GM21723 (cell line): ENCODE results near the gene ETV2.
"Not testable (repeated sequence)": the region's sequence is repeated elsewhere in the genome, so short reads cannot be mapped to it uniquely, and the experiment has no call there.

ENCODE experiments used
- ATAC-seq: cut with Tn5 transposase; IDR thresholded peaks from one replicate; pipeline ENCODE4 v1.9.1; 2021; ENCODE audit warnings: mild to moderate bottlenecking, moderate library complexity; ENCODE audit not compliant: unreplicated experiment

Gene ETV2

DNA sequence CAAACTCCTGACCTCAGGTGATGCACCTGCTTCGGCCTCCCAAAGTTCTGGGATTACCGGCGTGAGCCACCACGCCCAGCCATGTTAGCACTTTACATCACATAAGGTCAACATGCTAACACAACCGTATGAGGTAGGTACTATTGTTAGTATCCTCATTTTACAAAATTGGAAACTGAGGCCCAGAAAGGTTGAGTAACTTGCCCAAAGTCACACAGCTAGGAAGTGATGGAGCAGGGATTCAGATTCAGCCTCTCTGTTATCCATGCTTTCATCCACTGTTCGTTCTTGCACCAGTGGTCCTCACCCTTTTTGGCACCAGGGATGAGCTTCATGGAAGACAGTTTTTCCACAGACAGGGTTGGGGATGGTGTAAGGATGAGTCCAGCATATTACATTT is 15.2 kb downstream of the ETV2 start:
- ATAC-seq = no peak

DNA sequence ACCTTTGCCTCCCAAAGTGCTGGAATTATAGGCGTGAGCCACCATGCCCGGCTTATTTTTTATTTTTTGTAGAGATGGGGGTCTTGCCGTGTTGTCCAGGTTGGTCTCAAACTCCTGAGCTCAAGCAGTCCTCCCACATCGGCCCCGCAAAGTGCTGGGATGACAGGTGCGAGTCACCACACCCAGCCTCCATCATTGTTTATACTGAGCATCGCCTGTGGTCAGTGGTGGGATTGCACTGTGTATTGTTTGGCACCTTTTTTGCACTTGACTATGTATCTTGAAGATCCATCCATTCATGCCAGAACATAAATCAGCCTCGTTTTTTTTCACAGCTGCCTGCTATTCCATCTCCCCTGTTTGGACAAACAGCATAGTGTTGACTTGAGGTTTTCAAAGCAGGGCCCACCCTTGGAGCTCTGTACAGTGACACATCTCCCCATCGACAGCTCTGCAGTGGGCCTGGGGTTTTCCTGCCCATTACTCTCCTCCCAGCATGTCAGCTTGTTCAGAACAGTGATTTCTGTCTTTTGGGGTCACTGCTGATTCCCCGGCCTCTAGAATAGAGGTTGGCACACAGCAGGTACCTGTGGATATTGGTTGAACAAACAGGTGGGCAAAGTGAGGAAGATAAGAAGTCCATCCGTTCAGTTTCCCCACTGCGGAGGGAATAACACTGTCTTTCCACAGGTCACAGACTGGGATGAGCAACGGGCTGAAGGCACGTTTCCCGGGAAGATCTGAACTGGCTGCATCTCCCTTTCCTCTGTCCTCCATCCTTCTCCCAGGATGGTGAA is 16.6 kb downstream of the ETV2 start:
- ATAC-seq = no peak

DNA sequence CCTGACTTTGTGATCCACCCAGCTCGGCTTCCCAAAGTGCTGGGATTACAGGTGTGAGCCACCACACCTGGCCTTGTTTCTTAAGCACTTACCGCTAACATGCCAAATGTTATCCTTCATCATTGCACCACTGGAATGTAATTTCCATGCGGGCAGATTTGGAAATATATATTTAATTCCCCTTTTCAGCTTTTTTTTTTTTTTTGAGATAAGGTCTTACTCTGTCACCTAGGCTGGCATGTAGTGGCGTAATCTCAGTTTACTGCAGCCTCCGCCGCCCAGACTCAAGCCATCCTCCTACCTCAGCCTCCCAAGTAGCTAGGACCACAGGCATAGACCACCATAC is 20.4 kb downstream of the ETV2 start:
- ATAC-seq = no peak

DNA sequence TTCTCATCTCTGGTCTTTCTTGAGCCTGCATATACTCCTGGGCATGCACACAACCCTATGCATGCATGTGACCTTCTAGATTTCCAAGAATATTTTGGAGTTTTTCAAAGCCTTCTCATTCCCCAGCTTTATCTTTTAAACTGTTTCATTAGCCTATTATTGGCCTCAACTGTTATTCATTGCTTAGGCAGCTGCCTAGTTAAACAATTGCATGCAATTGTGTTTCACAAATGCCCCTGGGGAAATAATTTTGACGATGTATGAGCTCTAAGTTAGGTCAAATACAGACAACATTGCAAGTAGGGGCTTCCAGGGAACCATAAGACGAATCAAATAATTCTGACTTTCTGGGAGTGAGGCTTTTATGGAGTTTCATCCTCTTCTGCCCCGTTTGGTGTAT is 22.4 kb downstream of the ETV2 start:
- ATAC-seq = no peak

DNA sequence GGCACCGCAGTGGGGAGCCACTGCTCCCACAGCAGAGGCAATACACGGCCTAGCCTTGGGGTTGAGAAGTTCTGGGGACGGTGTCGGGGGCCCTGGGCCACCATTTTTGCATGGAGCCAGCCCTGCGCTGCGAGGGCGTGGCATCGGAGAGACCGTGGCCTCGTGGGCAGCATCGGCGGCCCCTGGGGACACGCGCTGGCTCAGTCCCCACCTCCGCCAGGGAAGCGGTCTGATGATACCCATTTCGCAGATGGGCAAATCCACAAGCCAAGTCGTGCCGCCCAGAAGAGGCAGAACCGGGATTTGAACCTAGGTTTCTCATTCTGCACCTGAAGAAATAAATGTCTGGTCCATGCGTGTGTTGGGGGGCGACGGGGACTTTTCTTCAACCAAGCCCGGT is 23.6 kb downstream of the ETV2 start:
- ATAC-seq = no peak

DNA sequence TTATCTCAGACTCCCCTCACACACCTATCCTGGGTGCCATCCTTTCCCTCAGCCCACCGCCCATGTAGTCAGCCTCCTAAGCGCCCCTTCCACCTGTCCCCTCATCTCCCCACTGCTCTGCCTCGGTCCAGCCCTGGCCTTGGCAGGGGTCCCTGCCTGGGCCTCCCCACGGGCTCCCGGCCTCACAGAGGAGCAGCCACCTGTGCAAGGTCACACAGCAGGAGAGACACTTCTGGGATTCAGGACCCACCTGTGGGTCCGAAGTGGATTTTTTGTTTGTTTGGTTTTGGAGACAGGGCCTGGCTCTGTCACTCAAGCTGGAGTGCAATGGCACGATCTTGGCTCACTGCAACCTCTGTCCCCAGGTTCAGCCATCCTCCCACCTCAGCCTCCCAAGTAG is 24.1 kb downstream of the ETV2 start:
- ATAC-seq = no peak

DNA sequence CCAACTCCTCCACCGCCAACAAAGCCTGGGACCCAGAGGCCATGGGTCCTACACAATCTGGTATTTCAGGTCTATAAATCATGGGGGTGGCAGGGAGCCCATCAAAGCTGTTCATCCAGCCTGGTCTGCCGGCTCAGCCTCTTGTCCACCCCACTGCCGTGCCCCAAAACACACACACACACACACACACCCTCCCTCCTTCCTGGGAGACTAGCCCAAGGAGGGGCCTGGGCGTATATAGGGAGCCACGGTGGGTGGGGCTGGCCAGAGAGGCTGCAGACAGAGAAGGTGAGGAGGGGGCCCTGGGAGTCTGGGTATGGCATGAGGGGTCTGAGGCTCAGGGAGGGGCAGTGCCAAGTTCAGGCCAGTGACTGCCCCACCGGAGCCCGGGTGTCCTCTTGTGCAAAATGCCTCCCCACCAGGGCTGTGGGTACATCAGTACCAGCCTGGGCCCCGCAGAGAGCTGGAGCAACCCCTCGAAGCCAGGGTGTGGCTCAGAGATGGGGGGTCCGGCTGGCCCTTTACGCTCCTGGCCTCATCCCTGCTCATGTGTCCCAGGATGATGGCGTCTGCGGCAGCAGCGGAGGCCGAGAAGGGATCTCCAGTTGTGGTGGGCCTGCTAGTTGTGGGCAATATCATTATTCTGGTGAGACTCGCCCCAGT is 24.8 kb downstream of the ETV2 start, which contains the start of gene UPK1A:
Gene UPK1A, plus strand, starts transcription at position 267 of the 663 bp plus-strand sequence. Its CDS starts 296 bp downstream, at position 563.
- no peak for ATAC-seq

DNA sequence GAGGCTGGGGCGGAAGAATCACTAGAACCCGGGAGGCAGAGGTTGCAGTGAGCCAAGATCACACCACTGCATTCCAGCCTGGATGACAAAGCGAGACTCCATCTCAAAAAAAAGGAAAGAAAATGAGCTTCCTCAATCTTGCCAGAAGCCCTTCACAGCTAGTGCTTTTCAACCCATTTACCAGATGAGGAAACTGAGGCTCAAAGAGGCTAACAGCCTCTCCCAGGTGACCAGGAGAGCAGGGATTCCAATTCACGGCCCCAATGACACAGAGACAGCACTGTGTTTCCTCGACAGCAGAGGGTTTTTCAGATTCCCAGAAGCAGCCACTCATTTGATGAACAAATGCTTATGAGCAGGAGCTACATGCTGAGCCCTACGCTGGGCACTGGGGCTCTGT is 28.0 kb downstream of the ETV2 start:
- no peak for ATAC-seq

DNA sequence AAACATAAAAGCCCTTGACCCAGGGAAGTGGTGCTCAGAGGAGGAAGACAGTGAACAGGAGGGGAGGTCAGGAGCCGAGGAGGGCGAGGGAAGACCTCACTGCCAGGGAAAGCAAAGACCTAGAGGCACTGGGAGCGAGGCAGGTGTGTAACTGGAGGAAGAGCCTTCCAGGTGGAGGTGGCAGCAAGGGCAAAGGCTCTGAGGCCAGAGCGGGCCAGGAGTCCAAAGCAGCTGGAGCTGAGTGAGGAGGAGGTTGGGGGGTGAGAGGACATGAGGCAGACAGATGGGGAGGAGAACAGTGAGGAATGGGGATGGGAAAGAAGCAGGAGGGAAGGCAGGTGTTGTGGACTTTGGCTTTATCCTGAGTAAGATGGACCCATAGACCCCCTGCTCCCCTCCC is 28.4 kb downstream of the ETV2 start:
- no peak for ATAC-seq

DNA sequence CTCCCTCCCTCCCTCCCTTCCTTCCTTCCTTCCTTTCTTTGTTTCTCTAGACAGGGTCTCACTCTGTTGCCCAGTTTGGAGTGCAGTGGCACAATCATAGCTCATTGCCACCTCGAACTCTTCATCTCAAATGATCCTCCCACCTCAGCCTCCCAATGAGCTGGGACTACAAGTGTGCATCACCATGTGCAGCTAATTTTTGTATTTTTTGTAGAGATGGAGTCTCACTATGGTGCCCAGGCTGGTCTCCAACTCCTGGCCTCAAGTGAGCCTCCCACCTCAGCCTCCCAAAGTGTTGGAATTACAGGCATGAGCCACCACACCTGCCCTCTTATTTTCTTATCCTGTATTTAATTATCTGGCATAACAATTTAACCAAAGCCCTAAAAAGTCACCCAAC is 29.1 kb downstream of the ETV2 start:
- no peak for ATAC-seq

DNA sequence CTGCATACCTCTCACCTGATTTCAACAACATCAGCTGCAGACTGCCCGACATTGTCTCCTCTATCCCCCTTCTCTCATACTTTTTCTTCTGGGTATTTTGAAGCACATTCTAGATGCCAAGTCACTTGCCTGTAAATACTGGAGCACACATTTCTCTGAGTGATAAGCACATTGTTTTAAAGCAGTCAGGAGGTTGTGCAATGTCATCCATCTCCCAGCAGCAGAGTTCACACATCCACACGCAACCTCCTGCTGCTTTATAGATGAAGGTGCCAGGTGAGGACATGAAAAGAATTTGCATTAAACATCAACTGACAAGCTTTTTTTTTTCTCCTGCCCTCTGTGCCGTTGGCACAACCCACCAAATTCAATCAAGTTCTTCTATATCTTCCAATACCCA is 30.3 kb downstream of the ETV2 start:
- no peak for ATAC-seq

DNA sequence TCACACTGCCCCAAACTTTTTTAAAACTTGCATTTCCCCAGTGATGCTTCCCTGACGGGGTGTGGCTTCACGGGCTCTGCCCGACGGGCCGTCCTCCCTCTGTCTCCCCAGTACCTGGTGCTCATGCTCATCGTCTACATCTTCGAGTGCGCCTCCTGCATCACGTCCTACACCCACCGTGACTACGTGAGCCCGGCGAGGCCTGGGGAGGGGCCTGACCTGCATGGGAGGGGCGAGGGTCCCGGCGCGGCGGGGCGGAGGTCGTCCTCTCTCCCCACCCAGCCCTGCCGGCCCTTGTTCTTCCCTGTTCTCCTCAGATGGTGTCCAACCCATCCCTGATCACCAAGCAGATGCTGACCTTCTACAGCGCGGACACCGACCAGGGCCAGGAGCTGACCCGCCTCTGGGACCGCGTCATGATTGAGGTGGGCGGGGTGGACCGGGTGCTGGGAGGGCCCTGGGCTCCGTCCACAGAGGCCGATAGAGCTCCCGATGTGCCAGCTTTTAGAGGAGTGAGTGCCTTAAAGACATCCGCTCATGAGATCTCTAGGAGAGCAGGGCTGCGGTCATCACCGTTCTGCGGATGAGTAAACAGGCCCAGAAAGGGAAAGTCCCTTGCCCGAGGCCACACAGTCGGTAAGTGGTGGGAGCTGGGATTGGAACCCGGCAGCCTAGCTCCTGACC is 31.7 kb downstream of the ETV2 start:
- no peak for ATAC-seq

DNA sequence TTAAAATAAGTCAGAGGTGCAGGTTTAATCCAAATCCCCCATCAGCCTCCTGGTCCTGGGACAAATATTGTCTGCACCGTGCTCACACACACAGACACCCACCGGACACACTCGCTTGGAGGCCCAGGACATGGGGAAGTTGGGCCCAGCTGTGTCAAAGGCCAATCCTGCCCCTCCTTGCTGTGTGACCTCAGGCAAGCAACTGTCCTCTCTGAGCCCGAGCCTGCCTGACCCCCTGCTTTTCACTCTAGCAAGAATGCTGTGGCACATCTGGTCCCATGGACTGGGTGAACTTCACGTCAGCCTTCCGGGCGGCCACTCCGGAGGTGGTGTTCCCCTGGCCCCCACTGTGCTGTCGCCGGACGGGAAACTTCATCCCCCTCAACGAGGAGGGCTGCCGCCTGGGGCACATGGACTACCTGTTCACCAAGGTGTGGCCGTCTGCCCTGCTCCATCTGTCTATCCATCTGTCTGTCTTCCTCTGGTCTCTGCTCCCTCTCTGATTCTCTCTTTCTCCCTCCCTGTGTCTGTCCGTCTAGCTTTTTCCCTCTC is 34.1 kb downstream of the ETV2 start:
- ATAC-seq = no peak

DNA sequence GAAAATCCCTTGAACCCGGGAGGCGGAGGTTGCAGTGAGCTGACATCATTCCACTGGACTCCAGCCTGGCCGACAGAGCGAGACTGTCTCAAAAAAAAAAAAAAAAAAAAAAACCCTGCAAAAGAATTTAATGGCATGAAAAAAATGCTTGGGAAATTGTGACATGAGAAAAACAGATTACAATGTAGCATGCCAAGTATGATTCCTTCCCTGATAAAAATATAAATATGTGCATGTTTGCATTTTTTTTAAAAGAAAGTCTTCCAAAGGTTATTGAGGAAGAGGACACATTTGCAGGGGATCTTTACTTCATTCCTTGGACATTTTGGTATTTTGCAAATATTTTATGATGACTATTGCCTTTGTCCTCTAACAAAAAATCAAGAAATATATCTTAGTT is 48.3 kb downstream of the ETV2 start:
- ATAC-seq = no peak

DNA sequence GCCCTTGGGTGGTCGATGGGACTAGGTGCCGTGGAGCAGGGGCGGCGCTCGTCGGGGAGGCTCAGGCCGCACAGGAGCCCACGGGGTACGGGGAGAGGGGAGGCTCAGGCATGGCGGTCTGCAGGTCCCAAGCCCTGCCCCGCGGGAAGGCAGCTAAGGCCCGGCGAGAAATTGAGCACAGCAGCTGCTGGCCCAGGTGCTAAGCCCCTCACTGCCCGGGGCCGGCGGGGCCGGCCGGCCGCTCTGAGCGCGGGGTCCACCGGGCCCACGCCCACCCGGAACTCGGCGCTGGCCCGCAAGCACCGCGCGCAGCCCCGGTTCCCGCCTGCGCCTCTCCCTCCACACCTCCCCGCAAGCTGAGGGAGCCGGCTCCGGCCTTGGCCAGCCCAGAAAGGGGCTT is 49.6 kb downstream of the ETV2 start:
- ATAC-seq = not testable (repeated sequence)

DNA sequence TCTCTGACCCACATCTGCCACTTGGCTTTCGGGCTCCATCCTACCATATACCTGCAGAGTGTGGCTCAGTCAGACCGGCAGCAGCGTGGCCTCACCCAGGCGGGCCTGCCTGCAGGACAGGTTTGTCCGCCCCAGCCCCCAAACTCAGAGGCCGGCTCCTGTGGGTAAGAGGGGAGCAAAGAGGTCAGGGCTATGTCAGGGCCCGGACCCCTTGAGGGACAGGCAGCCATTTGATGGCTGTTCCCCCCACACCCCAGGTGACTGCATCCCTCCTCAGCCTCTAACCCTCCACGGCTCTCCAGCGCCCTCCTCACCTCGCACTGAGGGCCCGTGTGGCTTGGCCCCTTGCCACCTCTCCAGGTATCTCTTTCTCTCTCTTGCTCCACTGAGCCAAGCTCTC is 50.5 kb downstream of the ETV2 start:
- ATAC-seq = no peak

DNA sequence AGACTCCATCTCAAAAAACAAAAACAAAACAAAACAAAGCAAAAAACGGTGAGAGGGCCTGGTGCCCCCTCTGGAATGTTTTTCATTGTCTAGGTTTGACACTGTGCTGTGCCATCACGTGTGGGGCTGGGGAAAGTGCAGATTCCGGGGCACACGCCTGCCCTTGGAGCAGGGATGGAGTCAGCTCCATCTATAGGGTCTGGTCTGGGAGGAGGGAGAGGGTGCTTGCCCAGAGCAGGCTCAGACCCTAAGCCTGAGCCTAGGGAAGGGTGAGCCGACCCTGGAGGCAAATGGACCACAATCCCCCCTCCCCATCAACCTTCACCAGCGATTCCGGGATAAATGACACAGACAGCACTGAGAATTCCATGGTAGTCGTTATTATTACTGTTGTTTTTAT is 51.9 kb downstream of the ETV2 start:
- peak; percentile 23 for ATAC-seq

DNA sequence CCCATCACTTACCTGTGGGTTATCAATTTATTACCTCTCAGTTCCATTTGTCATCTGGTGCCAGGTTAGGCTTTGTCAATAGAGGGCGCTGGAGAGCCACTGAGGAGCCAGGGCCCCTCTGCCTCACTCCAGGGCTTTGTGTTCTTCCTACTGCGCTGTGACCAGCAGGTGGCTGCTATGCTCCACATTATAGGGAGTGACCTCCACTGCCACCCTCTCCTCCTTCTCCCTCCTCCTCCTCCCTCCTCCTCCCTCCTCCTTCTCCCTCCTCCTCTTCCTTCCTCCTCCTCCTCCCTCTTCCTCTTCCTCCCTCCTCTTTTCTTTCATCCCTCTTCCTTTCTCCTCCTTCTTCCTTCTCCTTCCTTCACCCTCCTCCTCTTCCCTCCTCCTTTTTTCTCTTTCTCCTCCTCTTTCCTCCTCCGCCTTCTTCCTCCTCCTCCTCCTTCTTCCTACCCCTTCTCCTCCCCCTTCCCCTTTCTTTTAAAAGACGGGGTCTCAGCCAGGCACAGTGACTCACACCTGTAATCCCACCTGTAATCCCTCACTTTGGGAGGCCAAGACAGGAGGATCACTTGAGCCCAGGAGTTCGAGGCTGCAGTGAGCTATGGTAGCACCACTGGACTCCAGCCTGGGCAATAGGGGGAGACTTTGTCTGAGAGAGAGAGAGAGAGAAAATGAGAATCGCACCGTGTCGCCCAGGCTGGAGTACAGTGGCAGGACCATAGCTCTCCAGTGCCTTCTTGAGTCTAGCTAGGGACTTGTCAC is 52.5 kb downstream of the ETV2 start:
- ATAC-seq = peak; percentile 74
